Stromal cell of bone marrow (primary cell): Measurements from ENCODE around the gene VTI1A.
A peak's percentile ranks its signal among the peaks of the same experiment; 100 is the strongest.

Experiments
- DNase-seq: peaks from one replicate; pipeline ENCODE4 v3.0.0-alpha.2; 2012; ENCODE audit warnings: low read depth

Gene VTI1A

DNA sequence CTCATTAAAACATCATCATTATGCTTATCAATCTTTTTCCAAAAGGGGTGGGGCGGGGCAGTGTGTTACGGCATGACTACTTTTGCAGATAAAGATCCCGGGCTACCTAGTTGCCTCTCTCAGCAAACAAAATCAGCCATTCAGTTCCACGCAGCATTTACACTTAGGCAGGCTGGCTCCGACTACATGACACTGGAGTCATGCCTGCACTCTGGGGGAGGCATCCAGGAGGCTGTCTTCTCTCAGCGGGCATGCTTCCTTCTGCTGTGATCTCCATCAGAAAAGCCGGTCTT lies 309.2 kb downstream of the VTI1A start:
- DNase-seq: no peak

DNA sequence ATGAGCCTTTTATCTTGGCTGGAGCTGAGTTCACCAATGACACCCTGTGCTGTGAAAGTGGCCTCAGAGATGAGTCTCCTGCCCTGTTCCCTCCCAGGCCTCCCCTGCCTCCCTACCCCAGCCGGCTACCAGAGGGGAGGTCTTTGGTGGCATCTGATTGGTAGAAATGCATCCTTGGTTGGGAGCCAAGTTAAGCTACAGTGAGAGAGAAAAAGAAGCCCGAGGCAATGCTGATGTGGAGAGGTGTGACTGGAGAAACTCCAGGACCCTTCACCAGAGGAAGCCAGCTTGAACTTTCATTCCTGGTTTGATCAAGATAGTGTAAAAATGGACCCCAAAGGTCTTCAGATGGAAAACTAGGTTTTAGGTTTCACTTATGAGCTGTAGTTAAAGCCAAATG lies 311.9 kb downstream of the VTI1A start:
- no peak for DNase-seq

- no peak for DNase-seq
Observed at GRCh38 chr10:112759496-112759895, 312.5 kb downstream of the VTI1A start.

DNA sequence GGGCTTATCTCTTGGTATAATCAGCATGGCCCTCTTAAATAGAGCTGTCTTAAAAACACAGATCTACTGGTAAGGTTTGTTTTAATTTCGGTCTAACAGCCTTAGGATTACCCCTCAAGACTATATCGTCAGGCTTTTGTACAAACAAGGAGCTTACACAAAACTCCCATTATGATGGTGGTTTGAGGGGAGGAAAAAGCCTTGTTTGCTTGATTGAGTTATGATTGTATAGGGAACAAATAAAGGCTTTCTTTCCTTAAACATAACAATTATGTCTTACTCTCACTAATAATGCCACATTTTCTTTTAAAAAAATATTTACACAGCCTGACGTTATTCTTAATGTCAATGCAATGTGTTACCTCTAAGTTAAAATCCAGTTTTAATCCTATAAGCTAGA lies 314.2 kb downstream of the VTI1A start:
- DNase-seq: no peak

DNA sequence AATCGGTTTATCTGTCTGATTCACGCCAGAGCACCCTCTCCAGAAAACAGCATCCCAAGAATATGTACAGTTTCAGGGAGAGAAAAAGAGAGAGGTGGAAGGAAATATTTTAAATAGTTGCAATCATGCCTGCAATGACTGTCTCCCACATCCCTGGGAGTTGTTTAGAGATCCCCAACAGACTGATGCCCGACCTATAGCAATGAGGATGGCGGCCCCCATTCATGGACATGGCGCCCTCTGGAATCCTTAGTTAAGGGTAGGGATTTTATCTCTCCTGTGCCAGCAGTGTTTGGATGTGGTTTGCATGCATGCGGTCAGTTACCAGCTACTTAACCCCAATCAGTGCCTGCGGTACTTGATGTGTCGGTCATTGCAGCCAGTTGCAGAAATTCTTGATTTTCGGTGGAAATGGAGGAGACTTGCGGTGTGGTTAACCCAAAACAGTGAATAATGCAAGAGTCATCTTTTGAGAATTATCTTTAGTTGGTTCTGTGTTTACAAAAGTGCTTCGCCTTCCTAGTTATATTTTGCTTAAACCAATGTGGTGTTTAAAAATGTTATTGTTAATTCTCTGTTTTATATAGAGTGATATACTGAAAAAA lies 317.0 kb downstream of the VTI1A start:
- peak; percentile 58 for DNase-seq

DNA sequence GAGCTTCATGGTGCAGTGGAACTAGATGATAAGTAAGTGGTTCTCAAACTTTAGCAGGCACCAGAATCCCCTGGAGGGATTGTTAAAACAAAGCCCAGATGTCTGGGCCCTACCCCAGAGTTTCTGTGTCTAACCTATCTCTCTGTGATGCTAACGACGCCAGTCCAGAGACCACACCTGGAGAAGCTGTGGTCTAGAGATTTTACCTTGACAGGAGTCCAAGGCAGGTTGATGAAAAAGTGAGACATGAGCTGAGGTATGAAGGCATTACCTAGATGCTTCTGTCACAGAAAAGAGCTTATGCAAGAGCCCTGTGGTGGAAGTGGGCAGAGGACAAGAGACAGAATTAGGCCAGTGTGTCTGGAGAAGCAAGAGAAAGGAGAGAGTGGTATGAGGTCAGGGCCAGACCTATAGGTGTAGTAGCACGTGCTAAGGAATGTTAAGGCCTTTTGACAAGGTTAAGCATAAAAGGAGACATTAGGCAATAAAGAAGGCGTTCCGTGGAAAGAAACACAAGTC lies 318.8 kb downstream of the VTI1A start:
- no peak for DNase-seq

GRCh38 chr10:112766636-112767035 lies 319.6 kb downstream of the VTI1A start:
- no peak for DNase-seq

GRCh38 chr10:112767156-112767555 lies 320.1 kb downstream of the VTI1A start:
- DNase-seq: no peak

- no peak for DNase-seq
Observed at GRCh38 chr10:112768121-112768520, 321.1 kb downstream of the VTI1A start.

DNA sequence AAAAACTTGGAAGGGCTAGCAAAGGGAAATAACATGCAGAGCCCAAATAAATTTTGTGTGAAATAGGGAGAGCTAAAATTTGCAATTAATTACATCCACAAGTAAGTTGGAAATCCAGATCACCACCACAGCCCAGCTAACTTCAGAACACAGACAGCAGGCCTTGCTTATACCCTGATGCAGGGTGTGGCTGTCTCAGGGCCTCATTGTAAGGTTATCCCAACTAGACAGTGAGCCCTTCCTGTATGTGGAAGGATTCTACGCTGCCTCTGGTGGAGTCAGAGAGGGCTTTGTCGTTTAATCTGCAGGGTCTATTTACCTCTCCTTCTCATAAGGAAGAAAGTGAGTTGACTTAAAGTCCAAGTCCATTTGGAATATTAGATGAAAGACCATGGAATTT lies 322.1 kb downstream of the VTI1A start:
- no peak for DNase-seq

DNA sequence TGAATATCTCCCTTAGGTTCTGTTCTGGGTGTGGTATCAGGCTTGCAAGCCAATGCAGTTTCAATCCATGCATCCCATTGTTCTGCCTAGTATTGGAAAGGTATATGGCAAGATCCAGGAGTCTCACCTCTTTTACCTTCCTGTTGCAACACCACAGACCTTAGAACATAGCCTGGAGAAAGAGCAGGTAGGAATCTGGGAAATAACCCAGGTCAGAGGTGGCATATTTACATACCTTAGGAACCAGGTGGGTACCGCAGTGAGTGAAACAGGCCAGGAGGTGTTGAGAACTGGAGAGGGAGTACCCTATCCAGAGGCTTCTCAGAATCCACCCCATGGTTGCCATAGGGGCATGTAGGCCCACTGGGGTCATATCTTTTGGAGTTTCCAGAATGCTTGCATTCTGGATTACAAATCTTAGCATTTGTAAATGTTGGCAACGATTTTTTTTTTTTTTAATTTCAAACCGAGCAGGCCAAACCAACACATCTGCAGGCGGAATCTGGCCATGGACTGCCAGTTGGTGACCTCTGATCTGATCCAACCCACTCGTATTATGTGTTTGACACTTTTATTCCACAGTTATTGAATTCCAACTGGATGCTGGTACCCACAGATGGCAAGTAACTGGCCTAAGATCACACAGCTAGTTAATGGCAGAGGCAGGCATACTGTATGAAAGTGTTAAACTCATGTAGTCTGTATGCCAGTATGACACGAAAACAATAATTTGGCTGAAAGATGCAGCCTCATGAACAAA lies 322.8 kb downstream of the VTI1A start:
- DNase-seq: no peak

GRCh38 chr10:112771733-112772132 lies 324.7 kb downstream of the VTI1A start:
- no peak for DNase-seq

DNA sequence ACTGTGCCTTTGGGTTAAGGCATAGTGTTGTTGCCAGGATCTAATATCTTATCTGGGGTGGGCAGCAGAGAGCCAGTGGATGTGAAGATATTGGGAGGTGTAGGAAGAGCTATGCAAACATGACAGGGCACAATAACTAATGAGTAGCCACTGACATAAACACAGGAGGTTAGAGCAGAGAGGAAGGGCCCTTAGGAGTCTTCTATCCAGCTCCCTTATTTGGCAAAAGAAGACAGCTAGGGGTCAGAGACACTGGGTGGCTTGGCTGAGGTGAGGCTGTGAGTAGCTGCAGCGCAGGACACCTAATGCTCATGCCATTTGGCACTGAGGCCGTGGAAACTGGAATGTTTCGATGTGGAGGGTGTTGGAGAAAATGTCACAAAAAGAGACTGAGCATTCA lies 326.8 kb downstream of the VTI1A start:
- no peak for DNase-seq

DNA sequence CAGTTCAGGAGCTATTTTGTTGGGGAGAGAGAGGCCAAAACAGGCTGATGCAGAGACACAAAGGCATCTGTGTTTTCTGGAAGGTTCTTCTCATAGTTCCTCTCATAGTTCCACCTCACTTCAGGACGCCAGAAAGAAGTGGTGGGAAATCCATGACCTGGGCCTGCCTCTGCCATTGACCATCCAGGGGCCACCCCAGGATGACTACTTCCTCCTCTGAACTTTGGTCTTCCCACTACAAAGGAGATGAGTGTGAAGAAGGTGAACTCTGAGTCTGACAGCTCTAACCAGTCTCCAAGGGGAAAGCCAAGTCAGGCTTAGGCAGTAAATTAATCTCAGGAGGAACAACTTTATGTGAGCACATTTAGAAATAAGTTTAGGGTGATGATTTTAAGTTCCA lies 327.2 kb downstream of the VTI1A start:
- no peak for DNase-seq

- no peak for DNase-seq
Observed at GRCh38 chr10:112774798-112775197, 327.8 kb downstream of the VTI1A start.

GRCh38 chr10:112775381-112775780 lies 328.4 kb downstream of the VTI1A start:
- no peak for DNase-seq

GRCh38 chr10:112775892-112776674 lies 329.1 kb downstream of the VTI1A start:
- no peak for DNase-seq

GRCh38 chr10:112778579-112778978 lies 331.6 kb downstream of the VTI1A start:
- no peak for DNase-seq

DNA sequence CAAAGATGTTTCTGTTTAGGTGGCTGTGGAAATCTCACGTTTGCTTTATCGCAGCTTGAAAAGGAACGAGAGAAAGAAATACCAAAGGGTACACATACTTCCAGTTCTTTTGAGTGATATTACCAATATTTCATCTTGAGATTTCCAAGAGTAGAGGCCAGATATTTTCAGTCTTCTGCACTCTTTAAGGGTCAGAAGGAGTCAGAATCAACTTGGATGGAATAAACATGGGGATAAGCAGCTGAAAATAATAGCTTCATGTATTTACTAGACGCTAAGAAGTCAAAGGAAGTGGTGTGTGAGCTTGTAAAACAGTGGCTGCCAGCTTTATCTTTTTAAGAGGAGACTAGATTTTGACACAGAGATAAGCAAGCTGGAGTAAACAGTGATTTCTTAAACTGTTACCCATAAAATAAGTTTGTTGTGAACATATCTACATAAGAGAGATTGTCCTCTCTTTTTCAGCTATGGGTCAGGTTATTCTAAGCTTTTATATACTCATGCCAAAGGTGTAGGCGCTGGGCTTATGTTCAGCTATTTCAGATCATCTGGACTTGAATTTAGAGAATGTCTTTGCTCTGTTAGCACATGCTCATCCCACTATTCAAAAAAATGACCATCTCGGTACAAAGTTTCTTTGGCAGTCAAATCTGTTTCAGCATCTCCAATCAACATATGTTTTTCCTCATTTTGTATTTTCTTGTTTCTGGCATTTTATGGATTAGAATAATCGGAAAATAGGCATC lies 332.2 kb downstream of the VTI1A start:
- DNase-seq: no peak

- no peak for DNase-seq
Observed at GRCh38 chr10:112782200-112782907, 335.3 kb downstream of the VTI1A start.

DNA sequence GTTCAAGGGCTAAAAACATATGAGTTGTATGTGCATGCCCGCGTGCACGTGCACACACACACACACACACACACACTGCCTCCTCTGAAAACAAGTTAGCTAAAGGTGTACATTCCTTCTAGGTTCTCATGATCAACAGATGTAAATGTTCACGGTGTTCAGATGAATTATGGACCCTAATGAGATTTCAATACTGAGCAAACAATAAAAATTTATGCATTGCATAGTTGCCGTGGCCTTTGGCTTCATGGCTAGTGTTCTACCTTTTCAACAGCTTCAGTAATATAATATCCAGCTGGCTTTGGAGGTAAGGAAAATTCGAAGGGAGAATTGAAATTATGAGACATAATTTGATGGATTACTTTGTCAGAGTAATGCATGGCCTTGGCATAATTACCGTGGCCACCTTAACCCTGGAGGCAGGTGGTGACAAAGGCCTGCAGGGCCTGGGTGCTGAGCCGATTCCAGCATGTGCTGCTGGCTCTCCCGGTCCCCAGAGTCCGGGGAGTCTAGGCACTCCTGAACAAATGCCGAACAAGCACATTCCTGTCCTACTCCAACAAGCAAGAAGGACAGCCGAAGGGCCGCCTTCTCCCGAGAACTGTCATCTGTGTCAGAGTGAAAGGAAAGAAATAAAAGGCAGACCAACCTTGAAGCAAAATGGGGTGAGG lies 336.5 kb downstream of the VTI1A start:
- DNase-seq: no peak
